DOHH2 (cell line): ENCODE data around the gene CDCA7.

Source experiments
- CTCF ChIP-seq: fragments of 200-600 bp; sonication (generic); IDR thresholded peaks from one replicate; pipeline ENCODE4 v1.5.1; 2014; ENCODE audit warnings: antibody characterized with exemption, mild to moderate bottlenecking, low read depth, low read length; ENCODE audit not compliant: poor library complexity, severe bottlenecking
- EZH2phosphoT487 ChIP-seq: fragments of 200-600 bp; sonication (generic); IDR thresholded peaks from 2 replicates; pipeline ENCODE4 v1.6.1; 2017; ENCODE audit warnings: borderline replicate concordance, mild to moderate bottlenecking, antibody characterized with exemption, low read length, moderate library complexity, mixed read lengths

GRCh38 chr2:173401716-173402326 lies 47.1 kb downstream of the CDCA7 start:
- no peak for TF ChIP-seq CTCF
- TF ChIP-seq EZH2phosphoT487 = no peak
